Parathyroid adenoma (tissue), 2 donors: ENCODE results near the gene PTPRT.

Experiments
- H2AFZ ChIP-seq: fragments of 300-600 bp; sonication (generic); one replicate; pipeline ENCODE4 v1.7.0; 2017; ENCODE audit warnings: antibody characterized with exemption, mild to moderate bottlenecking
- H3K27ac ChIP-seq: fragments of 300-600 bp; sonication (generic); one replicate; pipeline ENCODE4 v1.7.0; 2017
- H3K27me3 ChIP-seq: fragments of 300-600 bp; sonication (generic); one replicate; pipeline ENCODE4 v1.7.0; 2017; ENCODE audit warnings: low read length; ENCODE audit not compliant: control insufficient read depth, insufficient read depth
- H3K36me3 ChIP-seq: fragments of 300-600 bp; sonication (generic); one replicate; pipeline ENCODE4 v1.7.0; 2017; ENCODE audit warnings: low read length; ENCODE audit not compliant: control insufficient read depth, insufficient read depth
- H3K4me1 ChIP-seq: fragments of 300-600 bp; sonication (generic); one replicate; pipeline ENCODE4 v1.7.0; 2017; ENCODE audit warnings: control low read depth
- H3K4me2 ChIP-seq: fragments of 300-600 bp; sonication (generic); one replicate; pipeline ENCODE4 v1.7.0; 2017; ENCODE audit warnings: low read length
- H3K4me3 ChIP-seq: fragments of 300-600 bp; sonication (generic); one replicate; pipeline ENCODE4 v1.7.0; 2017; ENCODE audit warnings: low read depth, low read length
- H3K79me2 ChIP-seq: fragments of 300-600 bp; sonication (generic); one replicate; pipeline ENCODE4 v1.7.0; 2017; ENCODE audit warnings: control low read depth
- H3K9ac ChIP-seq: fragments of 300-600 bp; sonication (generic); one replicate; pipeline ENCODE4 v1.7.0; 2017; ENCODE audit warnings: mild to moderate bottlenecking
- H3K9me3 ChIP-seq: fragments of 300-600 bp; sonication (generic); one replicate; pipeline ENCODE4 v1.7.0; 2017; ENCODE audit warnings: low read length; ENCODE audit not compliant: control insufficient read depth
- TF ChIP-seq, protein P1 (sequence below): fragments of 300-600 bp; sonication (generic); IDR thresholded peaks from one replicate; pipeline ENCODE4 v1.7.0; 2017; ENCODE audit warnings: antibody characterized with exemption, mild to moderate bottlenecking
- donor health status: primary hyperparathyroidism.

PTPRT gene

DNA sequence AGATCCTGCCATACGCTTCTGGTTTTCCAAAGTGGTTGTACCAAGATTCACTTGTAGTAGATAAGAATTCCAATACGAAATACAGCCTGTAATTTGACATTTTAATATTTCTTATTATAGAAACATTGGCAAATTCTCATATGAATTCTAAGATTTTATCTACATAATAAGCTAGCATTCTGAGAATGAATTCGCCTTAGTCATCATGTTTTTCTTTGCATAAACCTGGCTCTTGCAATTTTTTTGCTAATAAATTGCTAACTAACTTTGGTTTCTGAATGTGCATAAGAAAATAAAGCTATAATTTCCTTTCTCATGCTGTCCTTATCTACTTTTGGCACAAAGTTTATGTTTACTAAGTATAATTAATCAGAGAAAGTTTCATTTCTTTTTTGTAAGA is 673.0 kb downstream of the PTPRT start:
- Histone ChIP-seq H3K36me3 (no peaks in the 10 kb centered on the region), H3K27me3 (no peaks in the 10 kb centered on the region), H3K4me3 (no peak overlapping the region), H3K79me2 (no peaks in the 10 kb centered on the region), H3K9me3 (no peaks in the 10 kb centered on the region), H3K9ac (no peak overlapping the region), H3K4me1 (no peaks in the 10 kb centered on the region), H3K27ac (no peak overlapping the region), H2AFZ (no peak overlapping the region), H3K4me2 (no peak overlapping the region)
- TF ChIP-seq, protein P1, sequence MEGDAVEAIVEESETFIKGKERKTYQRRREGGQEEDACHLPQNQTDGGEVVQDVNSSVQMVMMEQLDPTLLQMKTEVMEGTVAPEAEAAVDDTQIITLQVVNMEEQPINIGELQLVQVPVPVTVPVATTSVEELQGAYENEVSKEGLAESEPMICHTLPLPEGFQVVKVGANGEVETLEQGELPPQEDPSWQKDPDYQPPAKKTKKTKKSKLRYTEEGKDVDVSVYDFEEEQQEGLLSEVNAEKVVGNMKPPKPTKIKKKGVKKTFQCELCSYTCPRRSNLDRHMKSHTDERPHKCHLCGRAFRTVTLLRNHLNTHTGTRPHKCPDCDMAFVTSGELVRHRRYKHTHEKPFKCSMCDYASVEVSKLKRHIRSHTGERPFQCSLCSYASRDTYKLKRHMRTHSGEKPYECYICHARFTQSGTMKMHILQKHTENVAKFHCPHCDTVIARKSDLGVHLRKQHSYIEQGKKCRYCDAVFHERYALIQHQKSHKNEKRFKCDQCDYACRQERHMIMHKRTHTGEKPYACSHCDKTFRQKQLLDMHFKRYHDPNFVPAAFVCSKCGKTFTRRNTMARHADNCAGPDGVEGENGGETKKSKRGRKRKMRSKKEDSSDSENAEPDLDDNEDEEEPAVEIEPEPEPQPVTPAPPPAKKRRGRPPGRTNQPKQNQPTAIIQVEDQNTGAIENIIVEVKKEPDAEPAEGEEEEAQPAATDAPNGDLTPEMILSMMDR: no peak

DNA sequence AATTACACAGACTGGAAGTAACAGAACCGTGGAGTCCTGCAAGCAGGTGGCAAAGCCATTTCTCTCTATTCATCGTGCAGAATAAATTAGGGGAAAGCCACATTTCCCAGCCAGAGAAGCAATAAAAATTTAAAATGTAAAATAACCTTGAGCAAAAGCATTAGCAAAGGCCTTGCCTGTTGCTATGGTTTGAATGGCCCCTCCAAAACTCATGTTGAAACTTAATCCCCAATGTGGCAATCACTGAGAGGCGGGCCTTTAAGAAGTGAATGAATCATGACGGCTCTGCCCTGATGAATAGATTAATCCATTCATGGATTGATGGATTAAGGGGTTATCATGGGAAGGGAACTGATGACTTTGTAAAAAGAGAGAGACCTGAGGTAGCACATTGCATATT is 679.0 kb downstream of the PTPRT start:
- no peak overlapping the region for H3K9ac ChIP-seq
- TF ChIP-seq, protein P1: no peak
- no peaks in the 10 kb centered on the region for H3K4me1 ChIP-seq
- H3K79me2 ChIP-seq: no peaks in the 10 kb centered on the region
- no peak overlapping the region for H3K4me2 ChIP-seq
- no peak overlapping the region for H2AFZ ChIP-seq
- no peaks in the 10 kb centered on the region for H3K27me3 ChIP-seq
- H3K4me3 ChIP-seq: no peak overlapping the region
- no peaks in the 10 kb centered on the region for H3K36me3 ChIP-seq
- H3K27ac ChIP-seq: no peak overlapping the region
- H3K9me3 ChIP-seq: no peaks in the 10 kb centered on the region

DNA sequence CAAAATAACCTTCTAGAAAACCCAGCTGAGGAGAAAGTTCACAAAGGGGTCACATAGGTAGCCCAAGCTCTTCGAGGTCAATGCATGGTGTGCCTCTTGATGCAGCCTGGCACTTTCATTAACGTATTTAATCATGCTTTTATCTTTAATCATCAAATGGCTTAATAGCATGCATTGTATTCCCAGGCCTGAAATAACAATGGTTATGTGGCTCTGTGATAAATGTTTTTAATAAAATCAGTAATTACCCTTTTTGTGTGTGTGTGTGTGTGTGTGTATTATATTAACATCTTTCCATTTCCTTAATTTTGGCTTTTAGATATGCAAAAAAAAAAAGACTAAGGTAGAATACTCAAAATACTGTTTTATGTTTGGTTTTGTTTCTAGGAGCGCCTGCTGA is 681.8 kb downstream of the PTPRT start:
- Histone ChIP-seq H3K36me3 (no peaks in the 10 kb centered on the region), H3K4me1 (no peaks in the 10 kb centered on the region), H3K27ac (no peak overlapping the region), H2AFZ (no peak overlapping the region), H3K4me2 (no peak overlapping the region), H3K27me3 (no peaks in the 10 kb centered on the region), H3K9me3 (no peaks in the 10 kb centered on the region), H3K4me3 (no peak overlapping the region), H3K79me2 (no peaks in the 10 kb centered on the region), H3K9ac (no peak overlapping the region)
- TF ChIP-seq, protein P1: no peak

DNA sequence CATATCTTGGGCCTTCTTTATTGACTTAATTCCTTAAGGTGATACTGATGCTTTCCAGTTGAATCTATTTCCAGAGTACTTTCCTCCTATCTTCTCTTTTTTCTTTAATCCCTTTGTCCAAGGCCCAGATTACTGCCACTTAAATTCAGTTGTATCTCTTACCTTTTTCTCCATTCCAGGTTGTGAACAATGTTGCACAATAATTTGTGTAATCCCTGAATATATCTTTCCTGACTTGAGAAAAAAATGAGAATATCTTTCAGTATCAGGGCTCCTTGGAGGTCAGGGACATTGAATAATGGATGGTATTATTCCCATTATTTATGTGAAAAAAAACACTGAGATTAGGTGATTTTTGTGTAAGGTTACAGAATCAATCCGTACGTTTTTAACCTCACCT is 683.3 kb downstream of the PTPRT start:
- H3K27me3 ChIP-seq: no peaks in the 10 kb centered on the region
- H3K79me2 ChIP-seq: no peaks in the 10 kb centered on the region
- H3K4me1 ChIP-seq: no peaks in the 10 kb centered on the region
- no peak overlapping the region for H3K27ac ChIP-seq
- H3K9me3 ChIP-seq: no peaks in the 10 kb centered on the region
- no peaks in the 10 kb centered on the region for H3K36me3 ChIP-seq
- H3K4me3 ChIP-seq: no peak overlapping the region
- H2AFZ ChIP-seq: no peak overlapping the region
- TF ChIP-seq, protein P1: no peak
- H3K9ac ChIP-seq: no peak overlapping the region
- no peak overlapping the region for H3K4me2 ChIP-seq

DNA sequence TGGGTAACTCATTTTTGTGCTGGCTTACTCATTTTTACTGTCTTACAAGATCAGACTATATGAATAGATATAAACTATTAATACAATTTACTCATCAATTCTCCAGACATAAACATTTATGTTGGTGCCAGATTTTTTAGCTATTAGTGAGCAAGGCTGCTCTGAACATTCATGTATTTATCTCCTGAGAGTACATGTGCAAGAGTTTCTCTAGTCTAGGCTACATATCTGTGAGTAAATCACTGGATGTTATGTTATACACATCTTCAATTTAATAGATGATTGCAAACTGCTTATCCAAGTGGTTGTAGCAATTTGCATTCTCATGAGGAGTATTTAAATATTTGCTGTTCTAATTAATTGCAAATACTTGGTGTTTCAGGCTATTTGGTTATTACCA is 687.1 kb downstream of the PTPRT start:
- peaks cover 4% of the 10 kb centered on the region for H3K4me1 ChIP-seq
- H3K27ac ChIP-seq: no peak overlapping the region
- H3K36me3 ChIP-seq: no peaks in the 10 kb centered on the region
- no peaks in the 10 kb centered on the region for H3K79me2 ChIP-seq
- TF ChIP-seq, protein P1: no peak
- no peak overlapping the region for H2AFZ ChIP-seq
- H3K4me2 ChIP-seq: no peak overlapping the region
- no peak overlapping the region for H3K4me3 ChIP-seq
- no peaks in the 10 kb centered on the region for H3K27me3 ChIP-seq
- no peak overlapping the region for H3K9ac ChIP-seq
- H3K9me3 ChIP-seq: no peaks in the 10 kb centered on the region
